Measurements from ENCODE around the gene SLC37A4. TPM values are rescaled to one million over a fixed set of nuclear protein-coding genes. Genes with fewer than 3 reads are reported as not detected.

Gene SLC37A4
- polyA plus RNA-seq, 1 donor from 2014 or later, result 23.5 TPM

DNA sequence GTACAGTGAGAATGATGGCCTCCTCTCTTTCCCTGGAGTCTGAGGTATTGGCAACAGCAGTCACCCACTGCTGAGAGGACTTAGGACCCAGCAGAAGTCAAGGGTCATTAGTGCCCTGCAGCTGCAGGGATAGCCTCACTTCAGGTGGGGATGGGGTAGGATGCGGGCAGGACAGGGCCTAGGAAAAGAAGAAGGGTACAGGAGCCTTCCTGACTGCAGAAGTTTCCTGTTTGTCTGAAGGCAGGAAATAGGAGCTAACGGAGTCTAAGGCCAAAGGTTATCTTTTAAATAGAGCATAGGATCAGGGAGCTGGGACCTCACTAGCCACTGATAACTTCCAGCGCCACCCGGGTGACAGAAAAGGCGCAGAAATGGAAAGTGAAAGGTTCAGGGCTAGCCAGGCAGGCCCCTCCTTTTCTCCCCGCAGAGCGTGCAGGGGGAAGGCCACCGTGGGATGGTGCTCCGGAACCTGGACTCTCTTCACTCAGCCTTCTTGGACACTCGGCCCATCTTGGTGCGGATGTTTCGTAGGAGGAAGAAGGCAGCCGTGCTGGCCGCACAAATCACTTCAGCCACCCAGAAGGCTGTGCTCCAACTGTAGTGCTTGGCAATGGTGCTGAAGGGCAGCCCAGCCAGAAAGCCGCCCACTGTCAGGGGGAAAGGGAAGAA is 6.1 kb downstream of the SLC37A4 start:
- Histone ChIP-seq H3K79me2 (replicated peaks; ENCODE audit: insufficient read depth, low read length) (peaks cover 26% of the 10 kb centered on the region), H3K9me2 (ENCODE audit: insufficient read depth, low read length) (no peaks in the 10 kb centered on the region), H3K36me3 (ENCODE audit: insufficient read depth, low read length) (no peaks in the 10 kb centered on the region), H3K4me3 (ENCODE audit: low read length) (no peak overlapping the region), H3F3A (ENCODE audit: insufficient read depth, low read length, poor library complexity, severe bottlenecking) (no peaks in the 10 kb centered on the region), H3K4me2 (ENCODE audit: low read length) (no peak overlapping the region), H3K27me3 (ENCODE audit: insufficient read depth, low read depth, low read length) (no peaks in the 10 kb centered on the region), H3K27ac (ENCODE audit: low read length) (no peak overlapping the region), H3K9me3 (ENCODE audit: low read length) (no peaks in the 10 kb centered on the region), H2AFZ (ENCODE audit: low read depth, low read length) (no peak overlapping the region), H4K20me1 (ENCODE audit: insufficient read depth) (no peaks in the 10 kb centered on the region), H3K9ac (ENCODE audit: low read length) (no peak overlapping the region)
- TF ChIP-seq MXI1 (conservative IDR thresholded peaks at IDR 0.05; ENCODE audit: poor library complexity, severe bottlenecking) (no peak), SMC3 (conservative IDR thresholded peaks at IDR 0.05; ENCODE audit: poor library complexity) (no peak), REST (IDR thresholded peaks at IDR 0.05; ENCODE audit: borderline replicate concordance) (no peak), TAF1 (IDR thresholded peaks at IDR 0.05; ENCODE audit: low read depth) (no peak)

- no peaks in the 10 kb centered on the region for H3K36me3 ChIP-seq (ENCODE audit: insufficient read depth, low read length)
- no peak overlapping the region for H3K4me2 ChIP-seq (ENCODE audit: low read length)
These were observed 6.9 kb downstream of the SLC37A4 start for GRCh38 chr11:119023741-119024140.

More at GRCh38 chr11:119023741-119024140, 6.9 kb downstream of the SLC37A4 start:
- no peaks in the 10 kb centered on the region for H3K27me3 ChIP-seq (ENCODE audit: insufficient read depth, low read depth, low read length)
- H3K9me3 ChIP-seq (ENCODE audit: low read length), result no peaks in the 10 kb centered on the region
- no peaks in the 10 kb centered on the region for H3K9me2 ChIP-seq (ENCODE audit: insufficient read depth, low read length)
- H3K9ac ChIP-seq (ENCODE audit: low read length), result no peak overlapping the region
- H4K20me1 ChIP-seq (ENCODE audit: insufficient read depth), result no peaks in the 10 kb centered on the region
- H3K27ac ChIP-seq (ENCODE audit: low read length), result no peak overlapping the region
- H3K79me2 ChIP-seq (replicated peaks; ENCODE audit: insufficient read depth, low read length), result peaks cover 21% of the 10 kb centered on the region
- H3K4me3 ChIP-seq (ENCODE audit: low read length), result no peak overlapping the region
- TF ChIP-seq EP300 (conservative IDR thresholded peaks at IDR 0.05; ENCODE audit: poor library complexity, severe bottlenecking) (no peak), RAD21 (conservative IDR thresholded peaks at IDR 0.05) (no peak), POLR2AphosphoS5 (IDR thresholded peaks at IDR 0.05) (no peak), MXI1 (conservative IDR thresholded peaks at IDR 0.05; ENCODE audit: poor library complexity, severe bottlenecking) (no peak), EZH2 (IDR thresholded peaks at IDR 0.05; ENCODE audit: borderline replicate concordance, insufficient read depth, low read length, poor library complexity, severe bottlenecking) (no peak), SMC3 (conservative IDR thresholded peaks at IDR 0.05; ENCODE audit: poor library complexity) (no peak), TAF1 (IDR thresholded peaks at IDR 0.05; ENCODE audit: low read depth) (no peak), REST (IDR thresholded peaks at IDR 0.05; ENCODE audit: borderline replicate concordance) (no peak)
- TF ChIP-seq, protein P1, sequence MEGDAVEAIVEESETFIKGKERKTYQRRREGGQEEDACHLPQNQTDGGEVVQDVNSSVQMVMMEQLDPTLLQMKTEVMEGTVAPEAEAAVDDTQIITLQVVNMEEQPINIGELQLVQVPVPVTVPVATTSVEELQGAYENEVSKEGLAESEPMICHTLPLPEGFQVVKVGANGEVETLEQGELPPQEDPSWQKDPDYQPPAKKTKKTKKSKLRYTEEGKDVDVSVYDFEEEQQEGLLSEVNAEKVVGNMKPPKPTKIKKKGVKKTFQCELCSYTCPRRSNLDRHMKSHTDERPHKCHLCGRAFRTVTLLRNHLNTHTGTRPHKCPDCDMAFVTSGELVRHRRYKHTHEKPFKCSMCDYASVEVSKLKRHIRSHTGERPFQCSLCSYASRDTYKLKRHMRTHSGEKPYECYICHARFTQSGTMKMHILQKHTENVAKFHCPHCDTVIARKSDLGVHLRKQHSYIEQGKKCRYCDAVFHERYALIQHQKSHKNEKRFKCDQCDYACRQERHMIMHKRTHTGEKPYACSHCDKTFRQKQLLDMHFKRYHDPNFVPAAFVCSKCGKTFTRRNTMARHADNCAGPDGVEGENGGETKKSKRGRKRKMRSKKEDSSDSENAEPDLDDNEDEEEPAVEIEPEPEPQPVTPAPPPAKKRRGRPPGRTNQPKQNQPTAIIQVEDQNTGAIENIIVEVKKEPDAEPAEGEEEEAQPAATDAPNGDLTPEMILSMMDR (IDR thresholded peaks at IDR 0.05; ENCODE audit: poor library complexity, severe bottlenecking), result no peak
- H2AFZ ChIP-seq (ENCODE audit: low read depth, low read length), result no peak overlapping the region
- H3F3A ChIP-seq (ENCODE audit: insufficient read depth, low read length, poor library complexity, severe bottlenecking), result no peaks in the 10 kb centered on the region

All from neural cell (in vitro differentiated cells).